ENCODE results near the gene KIF18A. TPM values are rescaled to one million over a fixed set of nuclear protein-coding genes. Genes with fewer than 3 reads are reported as not detected.

Gene KIF18A
- total and polyA plus RNA-seq, 2 of the 8 experiments (the other 6 are each of a cell fraction or from before 2014, with no cell fraction given) = 4.0 to 23.3 TPM

GRCh38 chr11:28099715-28100114 is 8.2 kb downstream of the KIF18A start:
- Histone ChIP-seq H4K91ac (replicated peaks; ENCODE audit: insufficient read length, low read length) (no peak overlapping the region), H3K9ac (replicated peaks in 1 of 4; ENCODE audit: extremely low read depth in 1 of 4, low read depth in 3 of 4, low read length in 3 of 4) (no peak overlapping the region), H3K4ac (replicated peaks; ENCODE audit: insufficient read length, low read depth, low read length) (no peak overlapping the region), H3K79me2 (ENCODE audit: control insufficient read depth in 1 of 2, insufficient read depth in 2 of 2, low read length in 2 of 2) (peaks cover 0 to 69% of the 10 kb centered on the region in 2 experiments; a peak in 2 of 4 replicates), H2AK5ac (ENCODE audit: low read depth, low read length) (no peak overlapping the region), H2AFZ (ENCODE audit: low read length) (no peak overlapping the region), H3K4me1 (replicated peaks in 1 of 4; ENCODE audit: control insufficient read depth in 3 of 4, insufficient read depth in 4 of 4, low read length in 3 of 4) (no peaks in the 10 kb centered on the region), H3K27me3 (replicated peaks in 1 of 4; ENCODE audit: control insufficient read depth in 3 of 4, extremely low read depth in 1 of 4, insufficient read depth in 3 of 4, low read length in 3 of 4) (no peaks in the 10 kb centered on the region), H3K23me2 (ENCODE audit: low read depth, low read length) (no peaks in the 10 kb centered on the region), H3K18ac (ENCODE audit: extremely low read depth, low read length) (no peak overlapping the region), H3K27ac (ENCODE audit: low read depth, low read length) (no peak overlapping the region), H3K9me3 (ENCODE audit: insufficient read depth in 2 of 2, low read depth in 1 of 2, low read length in 1 of 2) (no peaks in the 10 kb centered on the region), H3K56ac (replicated peaks; ENCODE audit: insufficient read length, low read depth, low read length) (no peak overlapping the region), H2BK120ac (replicated peaks; ENCODE audit: low read depth, low read length) (no peak overlapping the region), H3K79me1 (ENCODE audit: low read depth, low read length) (no peaks in the 10 kb centered on the region; the same call in 1 of the 2 replicates), H3K4me2 (ENCODE audit: insufficient read depth in 1 of 2, low read depth in 2 of 2, low read length in 2 of 2) (no peak overlapping the region), H4K20me1 (replicated peaks in 1 of 2; ENCODE audit: control insufficient read depth in 1 of 2, insufficient read depth in 2 of 2, low read length in 2 of 2) (no peaks in the 10 kb centered on the region), H3K23ac (ENCODE audit: insufficient read length) (no peak overlapping the region), H2BK20ac (ENCODE audit: low read length) (no peak overlapping the region), H2BK12ac (ENCODE audit: low read depth, low read length) (no peak overlapping the region), H4K8ac (ENCODE audit: extremely low read depth, insufficient read depth, low read length) (no peak overlapping the region), H2BK5ac (ENCODE audit: low read depth, low read length) (no peak overlapping the region), H3K4me3 (ENCODE audit: extremely low read depth in 1 of 4, insufficient read depth in 2 of 4, low read depth in 3 of 4, low read length in 4 of 4) (no peak overlapping the region), H2BK15ac (ENCODE audit: low read length) (no peak overlapping the region), H3K36me3 (ENCODE audit: control insufficient read depth in 2 of 4, insufficient read depth in 4 of 4, low read length in 3 of 4) (peaks cover 0 to 10% (median 0%) of the 10 kb centered on the region in 4 experiments; a peak in 3 of 8 replicates), H3K14ac (ENCODE audit: insufficient read length) (no peak overlapping the region), H4K5ac (ENCODE audit: insufficient read length, low read depth, low read length) (no peak overlapping the region)
- 77% methylated on average over 1 of the region's 1 CpG; no CpG with 5 or more reads in 1 of the 2 experiments for WGBS, 2 experiments (ENCODE audit: extremely low coverage in 1 of 2, insufficient coverage in 1 of 2, insufficient read length in 1 of 2, insufficient replicate concordance in 2 of 2, low coverage in 1 of 2, low lambda C conversion rate in 2 of 2, missing lambda C conversion rate in 1 of 2)
- ChIA-PET CTCF (ENCODE audit: partially characterized antibody) (no interaction called here), POLR2A (ENCODE audit: partially characterized antibody) (no interaction called here)
- no peak for TF ChIP-seq TAF1 (IDR thresholded peaks at IDR 0.05; ENCODE audit: low read depth, low read length)
- no peak for TF ChIP-seq E2F6 (IDR thresholded peaks at IDR 0.05)
- TF ChIP-seq NANOG (IDR thresholded peaks at IDR 0.05; ENCODE audit: insufficient read depth, low read depth, low read length, poor library complexity, severe bottlenecking) = no peak
- no peak for TF ChIP-seq KDM5A (IDR thresholded peaks at IDR 0.05; ENCODE audit: low read length)
- TF ChIP-seq MAFK (IDR thresholded peaks at IDR 0.05; ENCODE audit: low read depth, low read length) = no peak
- TF ChIP-seq CREB1 (IDR thresholded peaks at IDR 0.05) = no peak
- TF ChIP-seq EGR1 (IDR thresholded peaks at IDR 0.05; ENCODE audit: borderline replicate concordance, low read depth, low read length) = no peak
- TF ChIP-seq BACH1 (IDR thresholded peaks at IDR 0.05; ENCODE audit: low read length) = no peak
- TF ChIP-seq EP300 (IDR thresholded peaks at IDR 0.05; ENCODE audit: borderline replicate concordance in 1 of 2, low read depth in 2 of 2, low read length in 2 of 2) = no peak
- no peak for FAIRE-seq
- no peak for DNase-seq (ENCODE audit: low read depth in 1 of 2, low spot score in 2 of 2)
